HepG2 (cell line): ENCODE measurements around the gene COL8A2. TPM values are rescaled to one million over a fixed set of nuclear protein-coding genes. Genes with fewer than 3 reads are reported as not detected.

Experiments used
- ARID3A ChIP-seq: IDR thresholded peaks from 2 replicates; pipeline ENCODE4 v1.6.1; 2012; ENCODE audit warnings: low read depth, low read length, improper control_type of control experiment
- DMAP1 ChIP-seq: IDR thresholded peaks from 2 replicates; pipeline ENCODE4 v1.6.1; 2016
- HDAC6 ChIP-seq: fragments of 200-600 bp; sonication (generic); IDR thresholded peaks from 2 replicates; pipeline ENCODE4 v1.7.0; 2017; ENCODE audit warnings: mild to moderate bottlenecking, antibody characterized with exemption, low read length, low read depth
- KLF6 ChIP-seq: IDR thresholded peaks from 2 replicates; pipeline ENCODE4 v1.8.0; 2016; ENCODE audit warnings: missing biosample characterization, missing genetic modification reagents
- NR2F1 ChIP-seq, 2 experiments: fragments of 450-650 bp in 1 of 2; formaldehyde crosslinking in 1 of 2; IDR thresholded peaks; 2 replicates each; pipeline versions ENCODE4 v1.5.0 to v1.6.1; 2016 to 2020; ENCODE audit warnings: mild to moderate bottlenecking in 1 of 2, missing compliant biosample characterization in 1 of 2, missing genetic modification reagents in 1 of 2, moderate library complexity in 1 of 2
- RFX1 ChIP-seq: fragments of 450-650 bp; IDR thresholded peaks from 2 replicates; pipeline ENCODE4 v1.6.1; 2017
- SP4 ChIP-seq: sonication (generic); formaldehyde crosslinking; IDR thresholded peaks from 2 replicates; pipeline ENCODE4 v1.8.1; 2023; ENCODE audit warnings: mild to moderate bottlenecking, missing genetic modification reagents
- ZBTB3 ChIP-seq: sonication (generic); formaldehyde crosslinking; IDR thresholded peaks from 2 replicates; pipeline ENCODE4 v1.4.0; 2020; ENCODE audit warnings: low read depth, mild to moderate bottlenecking, moderate library complexity, missing genetic modification reagents, borderline replicate concordance
- ZFX ChIP-seq: sonication (generic); formaldehyde crosslinking; IDR thresholded peaks from 2 replicates; pipeline ENCODE4 v1.4.0; 2020; ENCODE audit warnings: mild to moderate bottlenecking, low read depth, missing genetic modification reagents, moderate library complexity
- ZNF607 ChIP-seq: sonication (generic); formaldehyde crosslinking; IDR thresholded peaks from 2 replicates; pipeline ENCODE4 v1.5.1; 2020; ENCODE audit warnings: missing genetic modification reagents, mild to moderate bottlenecking, borderline replicate concordance
- ZNF761 ChIP-seq: sonication (generic); formaldehyde crosslinking; conservative IDR thresholded peaks from 2 replicates; pipeline ENCODE4 v1.4.0; 2020; ENCODE audit warnings: mild to moderate bottlenecking, missing genetic modification reagents
- polyA plus RNA-seq, 8 experiments: library from polyadenylated mRNA; depleted of rRNA in 3 of 8; stranded (reverse) in 7 of 8; unstranded in 1 of 8; fragments of >200 nt; fragmentation: Illumina TruSeq in 4 of 8; extraction: Trizol in 4 of 8; gene quantifications; 2 replicates each; pipeline versions ENCODE4 v1.2.1 to v1.2.3, GENCODE V29; 2011 to 2016; ENCODE audit warnings: low read depth in 4 of 8, missing spikeins in 1 of 8, mixed read lengths in 1 of 8; ENCODE audit not compliant: insufficient read depth in 1 of 8
- total RNA-seq, 5 experiments: library from RNA; depleted of rRNA; stranded (reverse); fragments of >200 nt; fragmentation: Illumina TruSeq; extraction: Trizol; gene quantifications; 2 replicates each; pipeline ENCODE4 v1.2.3, GENCODE V29; 2016; ENCODE audit warnings: low read depth in 1 of 5
- TF ChIP-seq, protein P1 (sequence below): sonication (generic); formaldehyde crosslinking; IDR thresholded peaks from 2 replicates; pipeline ENCODE4 v1.4.0; 2020; ENCODE audit warnings: mild to moderate bottlenecking, missing genetic modification reagents

Gene COL8A2
- total and polyA plus RNA-seq, 2 of the 13 experiments (the other 11 are each of a cell fraction or from before 2014, with no cell fraction given) = 0.13 to 0.24 TPM

DNA sequence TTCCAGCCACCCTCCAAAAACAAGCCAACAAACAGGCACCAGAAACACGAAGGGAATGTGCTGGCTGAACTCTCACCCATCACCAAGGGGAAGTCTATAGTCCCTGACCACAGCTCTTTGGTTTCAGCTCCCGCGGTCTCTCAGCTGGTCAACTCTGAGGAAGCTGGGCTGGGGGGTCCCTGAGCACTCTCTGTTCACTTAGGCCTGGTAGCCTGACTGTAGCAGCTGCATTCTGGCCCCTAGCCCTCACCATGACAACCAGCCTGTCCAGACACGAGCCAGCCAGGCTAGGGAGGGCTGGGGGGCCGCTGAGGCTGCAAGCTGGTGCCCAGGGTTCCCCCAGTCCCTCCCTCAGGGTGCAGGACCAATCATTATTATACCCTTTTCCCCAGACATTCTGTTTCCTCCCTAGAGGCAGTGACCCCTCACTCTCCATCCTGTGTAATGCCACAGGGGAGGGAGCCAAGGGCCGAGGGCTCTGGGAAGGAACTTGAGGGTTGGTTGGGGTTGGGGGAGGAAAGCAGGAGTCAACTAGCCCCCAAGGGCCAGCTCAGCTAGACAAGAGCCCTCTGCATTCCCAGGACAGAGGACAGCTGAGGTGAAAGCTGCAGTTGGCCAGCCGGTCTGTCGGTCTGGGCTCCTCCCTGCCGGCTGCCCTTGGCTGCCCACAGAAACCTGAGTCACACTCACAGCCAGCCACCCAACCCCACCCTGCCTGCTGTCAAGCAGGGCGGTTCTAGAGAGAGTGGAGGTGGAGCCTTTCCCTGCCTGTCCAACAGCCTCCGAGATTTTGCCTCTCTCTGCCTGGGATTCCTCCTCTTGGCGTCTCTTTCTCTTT is 25.5 kb upstream of the COL8A2 start (continued):
- TF ChIP-seq ZNF607 (CRISPR knock-in tag) (no peak), HDAC6 (no peak), SP4 (CRISPR knock-in tag) (no peak), ZFX (CRISPR knock-in tag) (peak; percentile 20; the same call in 1 of the 2 replicates), ARID3A (no peak), DMAP1 (CRISPR knock-in tag) (0 out of 2 replicates have a peak, but pooled peaks have one; percentile 28), KLF6 (no peak), ZNF761 (CRISPR knock-in tag) (no peak), RFX1 (no peak; the same call in 1 of the 2 replicates), ZBTB3 (CRISPR knock-in tag) (no peak), NR2F1 (CRISPR knock-in tag; IDR thresholded peaks at IDR 0.05) (no peak)
- TF ChIP-seq, protein P1, sequence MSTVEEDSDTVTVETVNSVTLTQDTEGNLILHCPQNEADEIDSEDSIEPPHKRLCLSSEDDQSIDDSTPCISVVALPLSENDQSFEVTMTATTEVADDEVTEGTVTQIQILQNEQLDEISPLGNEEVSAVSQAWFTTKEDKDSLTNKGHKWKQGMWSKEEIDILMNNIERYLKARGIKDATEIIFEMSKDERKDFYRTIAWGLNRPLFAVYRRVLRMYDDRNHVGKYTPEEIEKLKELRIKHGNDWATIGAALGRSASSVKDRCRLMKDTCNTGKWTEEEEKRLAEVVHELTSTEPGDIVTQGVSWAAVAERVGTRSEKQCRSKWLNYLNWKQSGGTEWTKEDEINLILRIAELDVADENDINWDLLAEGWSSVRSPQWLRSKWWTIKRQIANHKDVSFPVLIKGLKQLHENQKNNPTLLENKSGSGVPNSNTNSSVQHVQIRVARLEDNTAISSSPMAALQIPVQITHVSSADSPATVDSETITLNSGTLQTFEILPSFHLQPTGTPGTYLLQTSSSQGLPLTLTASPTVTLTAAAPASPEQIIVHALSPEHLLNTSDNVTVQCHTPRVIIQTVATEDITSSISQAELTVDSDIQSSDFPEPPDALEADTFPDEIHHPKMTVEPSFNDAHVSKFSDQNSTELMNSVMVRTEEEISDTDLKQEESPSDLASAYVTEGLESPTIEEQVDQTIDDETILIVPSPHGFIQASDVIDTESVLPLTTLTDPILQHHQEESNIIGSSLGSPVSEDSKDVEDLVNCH (CRISPR knock-in tag) = no peak
- TF ChIP-seq, all 625 proteins: peak for 60
